GM10847 (cell line): Measurements from ENCODE around the gene GPC1.

Experiments
- POLR2A ChIP-seq: IDR thresholded peaks from 2 replicates; pipeline ENCODE4 v1.6.1; 2011; ENCODE audit not compliant: insufficient read length; ENCODE audit errors: extremely low read depth

The GPC1 gene

GRCh38 chr2:240440704-240441320, 5.3 kb downstream of the GPC1 start:
- no peak for TF ChIP-seq POLR2A

GRCh38 chr2:240441326-240441992, 6.0 kb downstream of the GPC1 start:
- no peak for TF ChIP-seq POLR2A

- no peak for TF ChIP-seq POLR2A
These were observed 6.5 kb downstream of the GPC1 start for GRCh38 chr2:240441993-240442411.

GRCh38 chr2:240442891-240443715, 7.6 kb downstream of the GPC1 start:
- no peak for TF ChIP-seq POLR2A

- TF ChIP-seq POLR2A, result no peak
These were observed 8.4 kb downstream of the GPC1 start for GRCh38 chr2:240443891-240444301.

- no peak for TF ChIP-seq POLR2A
These were observed 9.0 kb downstream of the GPC1 start for GRCh38 chr2:240444464-240444863.

- TF ChIP-seq POLR2A, result no peak
These were observed 10.6 kb downstream of the GPC1 start for GRCh38 chr2:240445961-240446663.

- TF ChIP-seq POLR2A, result no peak
These were observed 11.3 kb downstream of the GPC1 start for GRCh38 chr2:240446664-240447175.

- no peak for TF ChIP-seq POLR2A
These were observed 11.9 kb downstream of the GPC1 start for GRCh38 chr2:240447331-240447730.

GRCh38 chr2:240447934-240448333, 12.5 kb downstream of the GPC1 start:
- no peak for TF ChIP-seq POLR2A

GRCh38 chr2:240448387-240449274, 13.2 kb downstream of the GPC1 start:
- TF ChIP-seq POLR2A, result no peak

- TF ChIP-seq POLR2A, result no peak
These were observed 14.5 kb downstream of the GPC1 start for GRCh38 chr2:240449764-240450531.

- TF ChIP-seq POLR2A, result no peak
These were observed 15.2 kb downstream of the GPC1 start for GRCh38 chr2:240450532-240451107.
